ENCODE data around the gene TMPRSS11A.

DNA sequence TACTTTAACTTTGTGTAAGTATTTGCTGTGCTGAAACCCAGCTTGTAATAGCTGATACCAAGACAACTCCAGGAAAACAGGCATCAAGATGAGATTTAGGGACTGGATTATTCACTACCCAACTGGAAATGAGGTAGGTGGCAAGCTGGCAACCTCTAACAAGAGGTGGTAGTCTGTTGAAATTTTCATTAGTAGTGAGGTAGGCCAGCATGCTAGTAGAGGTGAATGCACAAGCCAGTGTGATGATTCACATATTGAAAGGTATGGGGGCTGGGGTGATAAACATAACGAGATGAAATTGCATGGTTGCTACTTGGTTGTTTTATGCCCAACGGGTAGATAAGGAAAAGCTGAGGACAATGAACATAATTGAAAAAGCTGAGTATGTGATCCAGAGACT, 71.0 kb downstream of the TMPRSS11A start:
- TF ChIP-seq L3MBTL2 (conservative IDR thresholded peaks at IDR 0.05) (no peak), FOXA1 (IDR thresholded peaks at IDR 0.05) (no peak), PKNOX1 (IDR thresholded peaks at IDR 0.05) (no peak), ELF4 (IDR thresholded peaks at IDR 0.05) (no peak), HDGF (IDR thresholded peaks at IDR 0.05; ENCODE audit: borderline replicate concordance) (no peak), SP1 (IDR thresholded peaks at IDR 0.05) (no peak)

All from HEK293T (cell line).